B cell (primary cell): ENCODE measurements around the gene SERGEF. TPM values are rescaled to one million over a fixed set of nuclear protein-coding genes. Genes with fewer than 3 reads are reported as not detected.

Experiments used
- ATAC-seq: fragments of 200-7000 bp; cut with Tn5 transposase; one replicate; pipeline ENCODE4 v1.10.0; 2021; ENCODE audit warnings: low read depth, mild to moderate bottlenecking, moderate number of reproducible peaks, moderate library complexity
- CTCF ChIA-PET: fragments of 350-600 bp; sonication (Branson Sonifier 250); formaldehyde crosslinking; loops from one replicate; lab custom pipeline; 2021; ENCODE audit warnings: antibody characterized with exemption, inconsistent platforms; lab: Charles Lee
- POLR2A ChIA-PET: fragments of 350-600 bp; sonication (Branson Sonifier 250); formaldehyde crosslinking; loops from one replicate; lab custom pipeline; 2021; ENCODE audit warnings: antibody characterized with exemption; lab: Charles Lee
- DNase-seq: peaks from one replicate; pipeline ENCODE4 v3.0.0; 2013
- H2AFZ ChIP-seq: 2 replicates; pipeline ENCODE4 v1.6.1; 2012; ENCODE audit warnings: mild to moderate bottlenecking, low read depth, low read length; ENCODE audit not compliant: insufficient read depth, poor library complexity, severe bottlenecking
- H3K27ac ChIP-seq, 2 donors: 1 replicate in 1 of 2; 2 replicates in 1 of 2; pipeline ENCODE4 v1.5.1; 2012 to 2013; ENCODE audit warnings: low read length in 2 of 2, mild to moderate bottlenecking in 2 of 2, moderate library complexity in 1 of 2
- H3K27me3 ChIP-seq, 4 experiments: fragments of 200-600 bp in 1 of 4; sonication (generic) in 1 of 4; replicated peaks in 1 of 4; 1 replicate in 2 of 4; 2 replicates in 2 of 4; pipeline versions ENCODE4 v1.6.1 to v1.7.0; 2013 to 2016; ENCODE audit warnings: low read length in 3 of 4, mild to moderate bottlenecking in 2 of 4, mixed read lengths in 1 of 4, moderate library complexity in 1 of 4; ENCODE audit not compliant: insufficient read depth in 4 of 4, control insufficient read depth in 3 of 4; ENCODE audit errors: control extremely low read depth in 1 of 4
- H3K36me3 ChIP-seq, 2 experiments: replicated peaks in 1 of 2; 1 replicate in 1 of 2; 2 replicates in 1 of 2; pipeline versions ENCODE4 v1.6.1 to v1.7.1; 2013; ENCODE audit warnings: low read length in 1 of 2; ENCODE audit not compliant: insufficient read depth in 2 of 2, control insufficient read depth in 1 of 2; ENCODE audit errors: control extremely low read depth in 1 of 2, extremely low read depth in 1 of 2
- H3K4me1 ChIP-seq, 2 donors: fragments of 200-600 bp in 1 of 2; sonication (generic) in 1 of 2; 1 replicate in 1 of 2; 2 replicates in 1 of 2; pipeline versions ENCODE4 v1.5.1 to v1.6.1; 2013 to 2017; ENCODE audit warnings: low read length in 2 of 2; ENCODE audit not compliant: control insufficient read depth in 2 of 2, insufficient read depth in 2 of 2
- H3K4me2 ChIP-seq: replicated peaks from 2 replicates; pipeline ENCODE3; 2012; ENCODE audit warnings: mild to moderate bottlenecking, low read depth, low read length; ENCODE audit not compliant: poor library complexity, severe bottlenecking
- H3K4me3 ChIP-seq, 5 experiments: fragments of 200-600 bp in 1 of 5; sonication (generic) in 1 of 5; 1 replicate in 3 of 5; 2 replicates in 2 of 5; pipeline versions ENCODE4 v1.5.1 to v1.7.0; 2011 to 2016; ENCODE audit warnings: low read length in 4 of 5, mild to moderate bottlenecking in 4 of 5, low read depth in 2 of 5, control low read depth in 1 of 5, moderate library complexity in 1 of 5; ENCODE audit not compliant: insufficient read depth in 1 of 5; ENCODE audit errors: control extremely low read depth in 1 of 5, extremely low read depth in 1 of 5
- H3K79me2 ChIP-seq: fragments of 200-600 bp; sonication (generic); one replicate; pipeline ENCODE4 v1.6.0; 2016; ENCODE audit warnings: low read length; ENCODE audit not compliant: control insufficient read depth, insufficient read depth
- H3K9ac ChIP-seq: fragments of 200-600 bp; sonication (generic); 2 replicates; pipeline ENCODE4 v1.6.1; 2017; ENCODE audit warnings: mild to moderate bottlenecking, low read length, moderate library complexity
- H3K9me3 ChIP-seq, 3 donors: one replicate each; pipeline versions ENCODE4 v1.6.1 to v1.7.1; 2013; ENCODE audit warnings: low read length in 2 of 3; ENCODE audit not compliant: control insufficient read depth in 2 of 3, insufficient read depth in 1 of 3; ENCODE audit errors: control extremely low read depth in 1 of 3
- H4K20me1 ChIP-seq: 2 replicates; pipeline ENCODE4 v1.6.0; 2012; ENCODE audit warnings: mild to moderate bottlenecking, low read length; ENCODE audit not compliant: insufficient read depth, control insufficient read depth, poor library complexity, severe bottlenecking
- H3K27ac Mint-ChIP-seq: one replicate; pipeline ENCODE4 v1.8.0; 2021; ENCODE audit warnings: mixed read lengths
- H3K27me3 Mint-ChIP-seq: one replicate; pipeline ENCODE4 v1.8.0; 2021; ENCODE audit warnings: mixed read lengths
- H3K4me1 Mint-ChIP-seq: one replicate; pipeline ENCODE4 v1.8.0; 2021; ENCODE audit warnings: mixed read lengths
- H3K4me3 Mint-ChIP-seq: one replicate; pipeline ENCODE4 v1.8.0; 2021; ENCODE audit warnings: mixed read lengths
- H3K9me3 Mint-ChIP-seq: one replicate; pipeline ENCODE4 v1.8.0; 2022; ENCODE audit warnings: mixed read lengths; ENCODE audit not compliant: insufficient read depth
- EZH2 ChIP-seq: IDR thresholded peaks from 2 replicates; pipeline ENCODE4 v1.6.1; 2012; ENCODE audit warnings: borderline replicate concordance, low read depth, mild to moderate bottlenecking, moderate library complexity, low read length; ENCODE audit not compliant: insufficient read depth, poor library complexity, severe bottlenecking
- WGBS: methylation state at CpG from one replicate; pipeline ENCODE4 v1.1.5; 2013; ENCODE audit warnings: missing lambda C conversion rate; ENCODE audit not compliant: insufficient coverage; 5-methylcytosine and 5-hydroxymethylcytosine counted together
- intact Hi-C: fragments of 100-400 bp; cut with micrococcal nuclease; formaldehyde crosslinking; loops from one replicate; pipeline ENCODE4 v1.10.0; 2022
- polyA plus RNA-seq: library from polyadenylated mRNA; depleted of rRNA; stranded (reverse); fragments of >200 nt; gene quantifications from 2 replicates; pipeline ENCODE4 v1.2.3, GENCODE V29; 2012
- total RNA-seq, 2 donors: library from RNA; stranded (reverse); fragments of 120-200 nt in 1 of 2; gene quantifications; 1 replicate in 1 of 2; 2 replicates in 1 of 2; pipeline versions ENCODE4 v1.2.3 to v1.2.4, GENCODE V29; 2013 to 2022
- TF ChIP-seq, protein P1 (sequence below): fragments of 200-600 bp; IDR thresholded peaks from one replicate; pipeline ENCODE4 v1.8.0; 2022; ENCODE audit warnings: antibody characterized with exemption, mild to moderate bottlenecking

SERGEF gene
- total and polyA plus RNA-seq, 2 donors (not counting 1 experiment from before 2014, with no cell fraction given), result 24.2 to 54.3 TPM

DNA sequence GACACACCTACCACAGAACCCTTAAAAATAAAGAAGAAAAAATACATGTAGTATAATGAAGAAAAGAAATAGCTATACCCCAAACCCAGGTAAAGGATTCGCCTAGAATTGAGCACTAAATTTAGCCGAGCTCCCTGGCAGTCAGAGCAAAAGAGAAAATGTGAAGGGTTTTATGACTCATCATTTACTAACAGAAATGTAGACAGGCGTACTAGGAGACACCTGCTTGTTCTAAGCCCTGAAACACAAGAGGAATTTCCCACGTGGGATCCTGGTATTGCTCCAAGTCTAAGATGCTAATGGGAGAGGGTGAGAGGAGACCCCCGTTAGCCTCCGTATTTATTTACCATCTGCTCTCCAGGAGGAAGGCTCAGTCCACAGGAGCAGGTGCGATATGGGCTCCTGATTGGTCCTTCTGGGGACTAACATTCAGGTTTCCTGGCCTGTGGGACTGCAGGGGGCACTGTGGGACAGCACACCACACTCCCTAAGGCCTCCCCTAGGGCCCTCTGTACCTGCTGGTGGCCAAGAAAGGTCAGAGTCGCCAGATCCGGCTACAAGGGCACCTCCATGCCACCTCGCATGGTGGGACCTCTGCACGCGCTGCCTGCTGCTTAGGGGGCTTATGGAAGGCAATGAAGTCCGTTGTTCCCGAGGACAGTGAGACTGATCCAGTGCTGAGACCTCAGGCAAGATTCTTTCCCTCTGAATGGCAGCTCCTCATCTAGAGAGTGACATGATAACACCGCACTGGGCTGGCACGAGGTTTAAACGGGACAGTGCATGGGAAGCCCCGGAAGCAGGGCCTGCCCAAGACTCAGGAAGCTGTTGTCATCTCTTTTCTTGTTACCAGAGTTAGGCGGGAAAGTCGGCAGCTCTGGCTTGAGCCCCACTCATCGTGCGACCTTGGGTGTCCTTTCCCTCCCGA, 252.5 kb downstream of the SERGEF start:
- no peak for DNase-seq
- Mint-ChIP-seq H3K4me1 (no peaks in the 10 kb centered on the region), H3K4me3 (no peak overlapping the region), H3K9me3 (no peaks in the 10 kb centered on the region), H3K27ac (no peak overlapping the region), H3K27me3 (peaks cover 12% of the 10 kb centered on the region)
- H3K4me2 ChIP-seq, result no peak overlapping the region
- H4K20me1 ChIP-seq, result no peaks in the 10 kb centered on the region
- ChIA-PET CTCF (no interaction called here), POLR2A (no interaction called here)
- TF ChIP-seq EZH2, result no peak
- TF ChIP-seq, protein P1, sequence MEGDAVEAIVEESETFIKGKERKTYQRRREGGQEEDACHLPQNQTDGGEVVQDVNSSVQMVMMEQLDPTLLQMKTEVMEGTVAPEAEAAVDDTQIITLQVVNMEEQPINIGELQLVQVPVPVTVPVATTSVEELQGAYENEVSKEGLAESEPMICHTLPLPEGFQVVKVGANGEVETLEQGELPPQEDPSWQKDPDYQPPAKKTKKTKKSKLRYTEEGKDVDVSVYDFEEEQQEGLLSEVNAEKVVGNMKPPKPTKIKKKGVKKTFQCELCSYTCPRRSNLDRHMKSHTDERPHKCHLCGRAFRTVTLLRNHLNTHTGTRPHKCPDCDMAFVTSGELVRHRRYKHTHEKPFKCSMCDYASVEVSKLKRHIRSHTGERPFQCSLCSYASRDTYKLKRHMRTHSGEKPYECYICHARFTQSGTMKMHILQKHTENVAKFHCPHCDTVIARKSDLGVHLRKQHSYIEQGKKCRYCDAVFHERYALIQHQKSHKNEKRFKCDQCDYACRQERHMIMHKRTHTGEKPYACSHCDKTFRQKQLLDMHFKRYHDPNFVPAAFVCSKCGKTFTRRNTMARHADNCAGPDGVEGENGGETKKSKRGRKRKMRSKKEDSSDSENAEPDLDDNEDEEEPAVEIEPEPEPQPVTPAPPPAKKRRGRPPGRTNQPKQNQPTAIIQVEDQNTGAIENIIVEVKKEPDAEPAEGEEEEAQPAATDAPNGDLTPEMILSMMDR, result no peak
- H3K27ac ChIP-seq, result no peak overlapping the region
- no peaks in the 10 kb centered on the region for H3K4me1 ChIP-seq
- no peaks in the 10 kb centered on the region for H3K36me3 ChIP-seq
- H2AFZ ChIP-seq, result no peak overlapping the region
- intact Hi-C loops, result no loop called here
- ATAC-seq, result no peak
- 63% methylated on average over 19 of the region's 23 CpGs for WGBS
- H3K27me3 ChIP-seq, result no peaks in the 10 kb centered on the region
- H3K4me3 ChIP-seq, result no peak overlapping the region
- H3K79me2 ChIP-seq, result no peaks in the 10 kb centered on the region
- H3K9me3 ChIP-seq, result no peaks in the 10 kb centered on the region
- no peak overlapping the region for H3K9ac ChIP-seq

GRCh38 chr11:17755891-17756290, 257.0 kb downstream of the SERGEF start:
- TF ChIP-seq, protein P1, result no peak
- no peak for TF ChIP-seq EZH2
- H3K4me1 Mint-ChIP-seq, result no peaks in the 10 kb centered on the region
- H3K27ac Mint-ChIP-seq, result no peak overlapping the region
- H3K9ac ChIP-seq, result no peak overlapping the region
- no peak for ATAC-seq
- intact Hi-C loops, result no loop called here
- H2AFZ ChIP-seq, result no peak overlapping the region
- DNase-seq, result no peak
- POLR2A ChIA-PET, result no interaction called here
- H3K9me3 ChIP-seq, result no peaks in the 10 kb centered on the region
- peaks cover 15% of the 10 kb centered on the region for H3K27me3 Mint-ChIP-seq
- H4K20me1 ChIP-seq, result no peaks in the 10 kb centered on the region
- H3K4me3 ChIP-seq, result no peak overlapping the region
- no peaks in the 10 kb centered on the region for H3K27me3 ChIP-seq
- no peaks in the 10 kb centered on the region for H3K36me3 ChIP-seq
- CTCF ChIA-PET, result interaction anchor here (1.0 kb wide), 1 partner anchor 25 kb away, joined by 5 read pairs; no protein-coding TSS in a partner anchor
- WGBS, result 95% methylated on average over 3 of the region's 3 CpGs
- no peaks in the 10 kb centered on the region for H3K9me3 Mint-ChIP-seq
- no peak overlapping the region for H3K27ac ChIP-seq
- no peak overlapping the region for H3K4me2 ChIP-seq
- no peak overlapping the region for H3K4me3 Mint-ChIP-seq
- no peaks in the 10 kb centered on the region for H3K4me1 ChIP-seq
- H3K79me2 ChIP-seq, result no peaks in the 10 kb centered on the region
